CD4-positive, alpha-beta T cell treated with Interleukin-12 subunit alpha and Interleukin-12 subunit beta, for 1 hour (primary cell): ENCODE results near the gene GRM3.

Source experiments
- DNase-seq: peaks from one replicate; pipeline ENCODE4 v3.0.0-alpha.2; 2020

GRM3 gene

DNA sequence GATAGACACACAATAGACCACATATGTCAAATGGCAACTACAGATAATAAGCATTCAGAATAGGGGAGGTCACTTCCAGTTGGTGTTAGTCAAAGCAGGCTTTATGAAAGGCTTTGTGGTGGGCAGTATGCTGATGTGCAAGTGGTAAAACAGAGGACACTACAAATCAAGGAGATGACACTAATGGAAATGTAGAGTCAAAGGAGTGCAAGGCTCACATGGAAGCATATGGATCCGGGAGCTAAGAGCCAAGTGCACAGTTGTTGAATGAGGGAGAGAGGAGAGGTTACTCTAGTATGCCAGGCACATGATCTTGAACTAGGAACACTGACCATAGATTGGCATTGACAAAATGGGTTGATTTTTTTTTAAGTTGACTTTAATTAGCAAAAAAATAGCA lies 62.7 kb downstream of the GRM3 start:
- DNase-seq: no peak

DNA sequence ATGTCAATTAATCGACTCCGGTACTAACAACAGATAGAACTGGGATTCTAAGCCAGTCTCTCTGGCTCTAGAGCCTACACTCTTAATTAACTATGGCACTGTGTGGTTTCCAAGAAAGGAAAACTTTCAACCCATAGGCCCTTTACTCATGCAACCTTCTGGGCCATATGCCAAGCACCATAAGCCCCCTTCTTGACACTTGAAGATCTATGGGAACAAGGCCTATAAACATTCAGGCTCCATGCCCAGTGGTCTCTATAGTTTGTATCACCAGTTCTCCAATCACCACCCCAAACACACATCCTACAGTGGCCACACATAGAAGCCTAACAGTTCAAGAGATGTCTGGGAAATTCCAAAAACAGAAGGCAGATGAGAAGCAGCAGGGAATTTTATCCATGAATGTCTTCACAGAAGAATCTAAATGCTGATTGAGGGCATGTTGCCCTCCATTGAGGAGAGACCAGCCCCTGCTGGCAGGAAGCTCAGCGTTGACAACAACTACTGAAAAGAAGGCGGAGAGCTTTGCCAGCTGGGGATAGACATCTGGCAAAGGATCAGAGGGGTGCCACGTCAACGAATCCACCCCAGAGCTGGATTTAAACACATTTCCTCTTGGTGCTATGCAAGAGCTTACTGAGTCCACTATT lies 64.4 kb downstream of the GRM3 start:
- DNase-seq: no peak

DNA sequence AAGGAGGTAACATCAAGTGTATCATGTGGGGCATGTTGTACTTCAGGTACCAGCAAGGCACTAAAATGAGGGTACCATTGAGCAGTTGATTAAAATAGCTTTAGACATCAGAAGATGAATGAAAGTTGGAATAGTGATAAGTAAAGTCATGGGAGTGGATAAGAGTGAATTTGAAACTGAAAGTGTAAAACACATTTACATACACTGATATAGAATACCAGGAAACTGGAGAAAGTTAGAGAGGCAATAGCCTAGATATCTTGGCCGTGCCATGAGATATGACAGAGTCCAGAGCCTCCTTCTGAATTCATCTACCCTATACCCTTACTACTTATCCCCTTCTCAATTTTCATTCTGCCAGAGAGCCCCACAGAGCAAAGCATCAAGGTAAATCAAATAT lies 76.6 kb downstream of the GRM3 start:
- DNase-seq: no peak

DNA sequence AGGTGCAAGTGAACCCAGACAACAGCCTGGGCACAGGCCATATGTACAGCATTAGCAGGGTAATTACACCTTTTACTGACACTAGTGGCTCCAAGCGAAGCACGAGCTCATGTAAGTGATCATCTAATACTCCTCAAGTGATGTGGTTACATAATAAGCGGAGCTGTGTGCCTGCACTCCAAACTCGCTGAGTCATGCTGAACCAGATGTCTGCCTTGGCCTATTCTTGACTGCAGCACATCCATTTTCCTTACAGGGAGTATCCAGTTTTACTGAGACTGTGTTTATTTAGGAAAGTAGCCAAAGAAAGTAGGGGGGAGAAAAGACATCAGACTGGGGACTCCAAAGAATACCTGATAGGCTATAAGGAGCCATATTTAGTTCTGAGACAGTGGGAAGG lies 90.1 kb downstream of the GRM3 start:
- no peak for DNase-seq

DNA sequence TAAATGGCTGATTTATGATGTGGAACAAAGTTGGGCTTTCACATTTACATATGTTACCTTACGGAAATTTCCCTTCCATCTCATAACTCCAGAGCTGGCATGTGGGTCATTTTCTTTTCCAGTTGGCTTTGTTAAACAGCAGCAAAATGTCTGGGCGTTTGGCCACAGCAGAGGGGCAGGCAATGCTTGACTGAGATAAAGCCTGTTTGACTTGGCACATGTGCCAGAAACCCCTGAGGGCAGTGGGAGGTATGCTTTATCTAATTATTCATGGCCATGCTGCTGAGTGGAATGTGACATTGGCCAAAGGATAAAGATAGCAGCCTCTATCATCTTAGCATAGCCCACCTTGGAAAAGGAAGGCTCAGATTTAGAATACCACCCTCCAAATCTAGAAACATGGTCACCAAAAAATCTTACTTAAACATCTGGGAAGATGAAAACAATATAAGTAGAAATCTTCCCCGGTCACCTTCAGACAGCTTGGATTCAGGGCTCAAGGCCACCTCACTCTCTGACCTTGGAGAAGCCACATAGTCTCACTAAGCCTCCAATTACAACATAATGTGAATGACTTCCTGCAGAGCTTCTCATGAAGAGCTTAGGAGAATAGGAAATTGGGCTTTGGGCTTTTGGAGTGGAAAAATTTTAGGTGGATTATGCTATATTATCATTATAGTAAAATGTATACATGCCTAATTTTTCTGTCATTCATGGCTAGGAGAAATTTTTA lies 101.5 kb downstream of the GRM3 start:
- DNase-seq: no peak

DNA sequence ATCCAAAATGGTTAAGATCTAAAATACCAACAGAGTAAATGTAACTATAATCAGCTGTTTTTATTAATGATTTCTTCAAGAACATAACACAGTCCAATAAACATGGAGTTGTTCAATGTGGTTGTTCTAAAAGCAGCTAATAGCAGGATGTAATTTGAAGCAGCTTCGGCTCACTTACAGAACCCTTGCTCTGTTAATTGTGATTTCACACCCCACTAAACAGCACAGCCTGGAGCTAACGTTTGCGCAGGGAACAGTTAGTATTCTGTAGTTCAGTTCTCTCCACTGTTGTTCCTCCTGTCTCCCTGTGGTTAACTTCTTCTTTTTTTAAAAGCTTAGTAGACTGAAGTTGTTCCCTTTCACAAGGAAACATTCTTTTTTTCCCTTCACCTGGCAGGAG lies 104.0 kb downstream of the GRM3 start:
- DNase-seq: no peak

DNA sequence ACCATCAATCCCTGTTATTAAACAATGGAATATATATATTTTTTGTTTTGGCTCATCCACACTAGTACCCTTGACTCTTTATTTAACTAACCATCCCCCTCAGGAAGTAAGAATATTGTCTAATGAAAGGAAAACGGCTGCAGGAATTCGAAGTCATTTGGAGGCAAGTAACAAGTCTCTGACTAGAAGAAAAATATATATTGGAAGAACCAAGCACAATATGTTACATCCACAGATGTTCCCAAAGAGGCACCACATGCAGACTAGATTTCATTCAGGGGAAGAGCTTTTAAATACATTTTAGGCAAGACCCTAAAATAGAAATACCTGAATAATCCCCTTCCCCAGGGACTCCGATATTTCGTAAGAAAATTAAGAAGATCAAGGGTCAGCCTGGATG lies 104.5 kb downstream of the GRM3 start:
- no peak for DNase-seq

DNA sequence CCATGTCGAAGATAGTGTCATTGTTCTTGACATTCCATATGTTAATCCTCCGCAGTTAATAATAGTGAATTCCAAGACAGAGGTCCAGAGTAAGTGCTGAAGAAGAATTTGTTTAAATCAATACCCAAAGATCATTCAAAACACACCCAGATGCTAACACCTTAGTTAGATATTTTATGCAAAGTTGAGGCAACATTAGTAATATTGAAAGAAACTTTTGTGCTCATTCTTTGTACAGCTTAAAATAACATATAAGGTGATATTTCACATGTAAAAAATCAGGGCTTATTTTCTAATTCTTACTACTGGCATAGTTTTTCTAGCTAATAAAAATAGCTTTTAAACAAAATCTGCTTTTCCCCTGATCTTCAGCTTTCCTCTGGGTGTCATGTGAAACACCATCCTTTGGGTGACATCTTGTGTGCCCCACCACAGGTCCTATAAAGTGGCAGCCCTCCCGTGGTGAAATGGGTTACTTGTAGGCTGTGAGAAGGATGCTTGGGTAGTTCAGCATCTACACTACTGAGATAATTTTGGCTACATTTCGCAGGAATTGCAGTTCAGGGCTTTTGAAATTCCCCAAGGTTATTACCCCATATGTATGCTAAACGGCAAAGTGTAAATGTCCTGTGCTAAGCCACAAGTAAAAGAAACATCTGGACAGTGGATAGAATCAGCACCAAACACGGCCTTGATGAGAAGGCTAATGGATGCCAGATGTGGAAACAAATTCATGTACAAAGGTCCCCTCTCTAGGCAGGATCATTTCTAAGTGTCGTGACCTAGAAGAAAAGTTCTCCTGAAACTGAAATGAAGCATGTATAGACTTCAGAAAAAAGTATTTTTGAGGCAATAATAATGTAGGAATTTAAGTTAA lies 105.4 kb downstream of the GRM3 start:
- DNase-seq: no peak

DNA sequence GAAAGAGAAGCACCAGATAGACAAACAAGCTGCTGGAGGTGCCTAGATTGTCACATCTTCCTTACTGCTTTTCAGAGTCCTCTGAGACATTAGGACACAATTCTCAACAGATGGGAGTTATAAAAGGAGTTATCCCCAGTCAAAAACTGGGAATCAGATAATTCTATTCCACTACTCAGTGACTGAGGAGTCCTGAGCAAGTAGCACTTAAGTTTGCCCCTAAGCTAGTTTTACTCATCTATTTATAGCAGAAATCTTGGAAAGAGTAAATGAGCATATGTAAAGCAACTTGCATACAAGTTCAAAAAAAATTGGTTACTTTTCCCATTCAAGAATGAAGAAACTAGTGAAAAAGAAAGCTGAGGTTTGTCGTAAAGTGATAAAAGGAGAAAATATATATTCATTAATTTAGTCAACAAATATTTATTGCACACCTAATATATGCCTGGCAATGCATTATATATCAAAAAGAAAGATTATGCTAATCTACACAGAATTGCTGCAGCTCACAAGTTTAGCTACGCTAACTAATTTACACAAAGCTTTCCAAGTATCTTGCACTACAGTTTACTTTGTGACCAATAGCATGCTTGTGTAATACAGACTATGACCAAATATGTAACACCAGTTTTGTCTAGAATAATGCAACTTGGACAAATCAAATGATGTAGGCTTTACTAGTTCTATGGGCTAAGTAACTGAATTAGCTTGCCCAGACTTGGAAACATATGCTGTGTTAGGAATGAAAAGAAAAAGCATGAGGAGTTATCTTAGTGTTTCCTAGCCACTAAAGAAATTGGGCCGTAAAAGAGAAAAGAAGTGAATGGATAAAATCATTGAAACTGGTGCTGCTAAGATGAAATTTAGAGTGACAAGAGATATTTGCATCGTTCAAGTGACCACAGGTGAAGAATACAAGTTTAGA lies 106.3 kb downstream of the GRM3 start:
- no peak for DNase-seq

DNA sequence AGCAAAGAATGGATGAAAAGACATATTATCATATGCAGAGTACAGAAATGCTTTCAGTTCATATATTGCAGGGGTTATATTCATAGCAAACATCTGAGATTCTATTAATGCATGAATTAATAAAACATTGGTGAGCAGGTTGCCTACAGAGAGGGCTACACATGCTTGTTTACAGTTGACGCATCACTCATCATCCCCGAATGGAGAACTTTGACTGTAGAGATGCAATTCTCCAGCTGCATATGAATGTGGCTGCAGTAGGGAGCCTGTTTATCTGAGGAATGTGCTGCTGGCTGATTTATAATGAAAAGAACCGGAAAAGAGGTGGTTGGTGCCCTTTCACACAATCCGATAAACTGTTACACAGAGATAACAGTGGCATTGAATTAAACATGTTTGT lies 116.5 kb downstream of the GRM3 start:
- no peak for DNase-seq

DNA sequence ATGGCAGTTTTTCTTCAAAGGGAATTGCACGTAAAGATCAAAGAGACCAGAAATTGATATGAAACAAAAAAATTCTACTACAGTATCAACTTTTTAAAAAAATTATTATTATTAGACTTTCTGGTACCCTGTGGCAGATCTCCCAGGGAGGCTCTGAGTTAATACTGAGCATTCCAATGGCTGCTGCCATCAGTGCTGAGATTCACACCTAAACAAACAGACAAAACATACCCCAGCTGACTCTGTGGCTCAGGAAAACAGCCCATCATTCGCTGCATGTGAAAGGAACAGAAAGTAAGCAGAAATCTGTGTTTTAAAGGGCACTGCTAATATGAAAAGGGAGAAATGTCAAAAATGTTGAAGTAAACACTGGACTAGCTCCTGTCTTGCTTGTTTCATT lies 118.4 kb downstream of the GRM3 start:
- no peak for DNase-seq

DNA sequence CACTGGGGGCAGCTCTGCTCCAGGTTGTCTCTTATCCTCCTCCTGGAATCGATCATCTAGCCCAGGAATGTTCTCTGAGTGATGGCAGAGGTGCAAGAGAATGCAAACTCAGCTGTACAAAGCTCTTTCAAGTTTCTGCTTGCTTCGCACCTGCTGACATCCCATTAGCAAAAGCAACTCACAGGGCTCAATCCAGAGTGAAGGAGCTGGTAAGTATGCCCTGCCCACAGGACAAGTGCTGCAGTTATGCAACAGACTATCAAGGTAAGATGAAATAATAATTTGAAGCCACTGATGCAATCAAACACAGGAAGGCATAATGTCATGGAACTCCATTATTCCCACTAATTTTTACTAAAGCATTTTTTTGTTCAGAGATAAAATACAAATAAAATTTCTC lies 122.2 kb downstream of the GRM3 start:
- no peak for DNase-seq

DNA sequence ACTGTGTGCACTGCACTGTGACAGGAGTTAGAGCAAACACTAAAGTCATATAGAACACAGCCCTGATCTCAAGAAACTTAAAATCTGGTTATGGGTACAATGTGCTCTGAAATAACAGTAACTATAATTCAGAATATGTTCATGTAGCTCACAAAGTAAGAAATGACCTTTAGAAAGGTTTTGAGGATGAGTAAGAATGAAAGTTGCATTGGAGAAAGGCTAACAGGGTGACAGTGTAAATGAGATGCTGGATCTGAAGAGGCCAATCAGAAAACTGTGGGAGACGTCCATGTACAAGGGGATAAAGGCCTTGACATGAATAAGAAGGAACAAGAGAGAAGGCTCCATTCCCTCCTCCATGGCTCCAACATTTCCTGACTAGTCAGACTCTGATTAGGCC lies 124.7 kb downstream of the GRM3 start:
- no peak for DNase-seq

DNA sequence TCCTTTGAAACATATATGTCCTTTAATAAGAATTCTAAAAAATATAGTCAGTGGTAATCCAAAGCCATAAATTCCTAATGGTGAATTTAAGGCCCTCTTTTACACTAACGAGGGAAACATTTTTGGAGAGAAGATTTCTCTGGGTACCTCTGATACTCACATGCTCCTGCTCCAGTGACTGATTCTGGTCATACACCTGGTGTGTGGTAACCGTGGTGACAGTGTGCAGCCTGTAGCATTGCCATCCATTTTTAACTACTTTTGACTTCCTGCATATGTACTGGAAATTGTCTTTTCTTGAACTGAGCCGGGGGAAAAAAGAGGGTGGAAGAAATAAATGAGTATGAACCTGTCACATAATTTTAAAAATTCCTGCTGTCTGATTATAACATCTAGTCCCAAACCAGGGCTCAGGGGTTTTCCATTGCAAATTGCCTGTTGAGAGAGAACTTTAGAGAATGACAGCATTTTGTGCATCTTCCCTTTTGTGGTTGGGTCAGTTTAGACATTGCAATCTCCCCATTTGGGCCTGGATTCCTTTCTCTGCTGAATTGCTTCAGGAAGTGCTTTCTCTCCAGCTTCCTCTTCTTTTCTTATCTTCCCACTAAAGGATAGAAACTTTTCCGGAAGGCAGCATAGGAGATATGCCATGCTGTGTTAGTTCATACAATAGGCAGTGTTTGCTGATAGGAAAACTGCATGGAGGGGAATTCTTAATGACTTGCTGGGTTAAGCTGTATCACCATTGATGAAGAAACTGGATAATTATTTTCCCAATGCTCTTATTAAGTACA lies 125.5 kb downstream of the GRM3 start:
- no peak for DNase-seq

DNA sequence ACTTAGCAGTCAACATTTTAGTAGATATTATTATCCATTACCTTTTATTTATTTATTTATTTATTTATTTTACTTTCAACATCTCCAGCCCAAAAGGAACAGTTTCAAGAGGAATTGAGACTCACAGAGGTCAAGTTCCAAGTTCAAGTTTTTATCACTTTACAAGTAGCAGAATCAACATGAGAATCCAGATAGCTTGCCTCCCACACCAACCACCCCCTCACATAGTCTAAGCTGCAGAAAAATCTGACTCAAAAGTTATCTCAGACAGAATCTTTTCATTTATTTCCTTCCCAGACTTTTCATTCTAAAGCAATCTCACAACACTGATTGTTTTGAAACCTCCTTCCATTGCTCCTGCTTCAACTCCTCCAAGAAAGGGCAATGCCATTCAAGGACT lies 129.6 kb downstream of the GRM3 start:
- no peak for DNase-seq

DNA sequence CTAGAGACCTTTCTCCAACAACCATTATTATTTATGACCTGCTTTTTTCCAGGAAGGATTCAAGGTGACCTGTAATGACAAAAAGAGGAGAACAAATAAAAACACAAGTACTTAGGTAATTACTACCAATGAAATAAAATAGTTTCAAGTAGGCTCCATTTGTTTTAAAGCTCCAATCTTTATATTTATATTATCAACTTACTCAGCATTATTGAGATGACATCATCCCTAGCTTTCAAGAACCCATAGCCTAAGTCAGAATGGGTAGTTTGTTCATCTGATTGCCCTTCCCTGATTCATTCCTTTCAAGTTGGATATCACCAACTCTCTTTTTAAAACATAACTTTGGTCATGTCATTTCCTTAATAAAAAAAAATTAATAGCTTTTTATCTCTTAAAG lies 131.5 kb downstream of the GRM3 start:
- no peak for DNase-seq

DNA sequence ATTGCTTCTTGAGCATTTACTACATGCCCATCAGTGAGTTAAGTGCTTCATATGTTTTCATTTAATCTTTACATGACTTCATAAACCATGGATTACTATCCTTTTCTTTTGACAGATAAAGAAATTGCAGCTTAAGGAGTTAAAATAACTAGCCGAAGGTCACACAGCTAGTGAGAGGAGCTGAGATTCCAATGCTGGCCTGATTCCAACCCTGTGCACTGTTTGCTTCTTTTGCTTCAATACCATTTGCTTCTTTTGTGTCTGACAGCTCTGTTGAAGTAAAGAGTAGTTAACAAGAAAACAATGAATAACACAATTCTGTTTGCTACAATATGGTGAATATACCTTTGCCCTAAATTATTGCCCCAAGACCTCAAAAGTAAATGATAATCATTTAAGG lies 132.4 kb downstream of the GRM3 start:
- DNase-seq: no peak

DNA sequence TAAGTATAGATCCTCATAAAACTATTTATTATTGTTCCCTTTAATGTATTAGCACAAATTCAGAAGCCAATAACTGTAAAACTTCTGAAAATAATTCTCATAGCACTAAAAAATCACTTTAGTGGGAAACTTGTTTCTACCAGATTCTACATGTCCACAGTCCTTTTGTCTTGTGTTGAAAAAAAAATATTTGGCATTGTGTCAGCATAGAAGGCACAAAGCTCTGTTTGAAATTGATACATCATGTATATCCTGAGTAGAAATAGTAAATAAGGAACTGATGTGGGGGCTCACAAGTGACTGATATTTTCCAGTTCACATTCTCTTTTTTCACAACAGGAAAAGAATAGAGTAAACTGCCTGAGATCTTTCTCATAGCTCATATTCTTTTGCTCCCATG lies 134.6 kb downstream of the GRM3 start:
- no peak for DNase-seq

DNA sequence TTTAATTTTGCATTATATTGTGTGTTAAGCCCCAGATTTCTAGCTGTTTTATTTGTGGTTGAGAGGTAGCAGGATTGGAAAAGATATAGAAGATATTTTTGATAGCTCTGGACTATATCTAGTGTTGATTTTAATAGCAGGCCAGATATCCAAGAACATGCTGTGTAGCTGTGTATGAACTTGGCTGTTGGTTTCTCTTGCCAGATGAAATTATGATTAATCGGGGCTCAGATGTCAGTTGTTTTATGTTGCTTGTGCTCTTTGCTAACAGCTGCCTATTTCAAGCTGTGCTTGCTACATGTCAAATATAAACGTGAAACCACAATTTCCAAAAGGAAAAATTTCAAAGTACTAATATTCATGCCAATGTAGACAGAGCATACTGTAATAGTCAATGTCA lies 141.1 kb downstream of the GRM3 start:
- DNase-seq: no peak

DNA sequence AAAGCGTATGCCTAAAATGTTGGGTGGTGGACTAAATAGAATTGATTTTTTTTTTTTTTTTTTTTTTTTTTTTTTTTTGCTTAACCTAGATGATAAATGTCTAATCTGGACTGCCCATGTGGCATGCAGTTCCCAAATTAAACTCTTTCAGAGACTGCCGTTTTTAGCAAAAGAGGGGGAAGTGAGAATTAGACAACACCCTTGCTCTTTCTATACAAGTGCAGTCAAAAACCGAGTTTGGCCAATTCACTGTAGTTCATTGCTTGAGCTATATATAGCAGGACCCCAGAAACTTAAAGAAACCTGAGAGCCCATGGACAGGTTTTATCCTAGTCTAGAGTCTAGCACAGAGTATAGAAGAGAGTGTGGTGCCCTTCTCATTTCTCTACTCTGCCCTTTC lies 141.9 kb downstream of the GRM3 start:
- DNase-seq: no peak

DNA sequence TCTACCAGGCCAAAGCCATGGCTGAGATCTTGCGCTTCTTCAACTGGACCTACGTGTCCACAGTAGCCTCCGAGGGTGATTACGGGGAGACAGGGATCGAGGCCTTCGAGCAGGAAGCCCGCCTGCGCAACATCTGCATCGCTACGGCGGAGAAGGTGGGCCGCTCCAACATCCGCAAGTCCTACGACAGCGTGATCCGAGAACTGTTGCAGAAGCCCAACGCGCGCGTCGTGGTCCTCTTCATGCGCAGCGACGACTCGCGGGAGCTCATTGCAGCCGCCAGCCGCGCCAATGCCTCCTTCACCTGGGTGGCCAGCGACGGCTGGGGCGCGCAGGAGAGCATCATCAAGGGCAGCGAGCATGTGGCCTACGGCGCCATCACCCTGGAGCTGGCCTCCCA lies 142.7 kb downstream of the GRM3 start:
- no peak for DNase-seq

DNA sequence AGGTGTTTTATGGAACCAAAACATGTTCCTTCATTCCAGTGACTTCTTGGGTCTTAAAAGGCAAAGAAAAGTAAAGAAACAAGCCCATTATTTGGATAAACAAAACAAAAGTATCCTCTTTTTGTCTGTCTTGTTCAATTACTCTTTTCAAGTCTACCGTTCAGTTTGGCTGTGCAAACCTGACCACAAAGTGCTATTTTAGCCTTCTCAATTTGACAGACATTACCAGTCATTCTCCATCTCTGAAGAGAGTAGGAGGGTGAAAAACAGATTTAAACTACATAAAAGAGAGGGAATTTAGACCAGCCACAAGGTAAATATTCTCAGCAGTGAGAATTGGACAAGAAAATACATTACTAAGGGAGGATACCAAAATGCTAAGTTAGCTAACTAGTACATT lies 145.2 kb downstream of the GRM3 start:
- DNase-seq: no peak
